Measurements from ENCODE around the gene ACTG1. TPM values are rescaled to one million over a fixed set of nuclear protein-coding genes. Genes with fewer than 3 reads are reported as not detected.

ACTG1 gene
- total RNA-seq, 2 donors from 2014 or later: 4,489 to 4,790 TPM

DNA sequence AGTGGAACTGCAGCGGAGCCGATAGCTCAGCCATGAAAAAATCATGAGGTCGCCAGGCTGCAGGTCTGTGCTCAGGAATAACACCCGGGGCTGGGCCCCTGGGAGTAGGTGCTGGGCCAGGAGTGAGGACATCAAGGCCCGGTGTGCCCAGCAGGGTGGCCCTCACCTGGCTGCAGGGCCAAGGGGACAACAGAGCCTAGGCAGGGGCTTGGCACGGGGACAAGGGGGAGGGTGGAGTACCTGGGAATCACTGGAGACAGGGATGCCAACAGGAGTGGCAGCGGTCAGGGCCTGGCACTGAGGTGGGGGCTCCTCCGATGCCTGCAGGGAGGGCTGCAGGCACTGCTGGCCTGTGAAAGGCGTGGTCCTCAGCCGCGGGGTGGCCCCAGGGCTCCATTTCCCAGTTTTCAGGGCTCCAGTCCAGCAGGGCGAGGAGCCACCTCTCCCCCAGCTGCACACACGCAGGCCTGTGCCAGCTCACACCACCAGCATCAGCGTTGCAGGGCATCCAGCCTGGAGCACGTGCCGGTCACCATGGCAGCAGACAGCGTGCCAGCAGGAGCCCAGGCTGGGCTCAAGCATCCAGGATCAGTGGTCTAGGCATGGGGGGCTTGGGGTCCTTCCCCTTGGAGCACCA, 10.9 kb upstream of the ACTG1 start:
- H3K9ac ChIP-seq (ENCODE audit: low read depth in 2 of 2, low read length in 2 of 2): no peak overlapping the region

DNA sequence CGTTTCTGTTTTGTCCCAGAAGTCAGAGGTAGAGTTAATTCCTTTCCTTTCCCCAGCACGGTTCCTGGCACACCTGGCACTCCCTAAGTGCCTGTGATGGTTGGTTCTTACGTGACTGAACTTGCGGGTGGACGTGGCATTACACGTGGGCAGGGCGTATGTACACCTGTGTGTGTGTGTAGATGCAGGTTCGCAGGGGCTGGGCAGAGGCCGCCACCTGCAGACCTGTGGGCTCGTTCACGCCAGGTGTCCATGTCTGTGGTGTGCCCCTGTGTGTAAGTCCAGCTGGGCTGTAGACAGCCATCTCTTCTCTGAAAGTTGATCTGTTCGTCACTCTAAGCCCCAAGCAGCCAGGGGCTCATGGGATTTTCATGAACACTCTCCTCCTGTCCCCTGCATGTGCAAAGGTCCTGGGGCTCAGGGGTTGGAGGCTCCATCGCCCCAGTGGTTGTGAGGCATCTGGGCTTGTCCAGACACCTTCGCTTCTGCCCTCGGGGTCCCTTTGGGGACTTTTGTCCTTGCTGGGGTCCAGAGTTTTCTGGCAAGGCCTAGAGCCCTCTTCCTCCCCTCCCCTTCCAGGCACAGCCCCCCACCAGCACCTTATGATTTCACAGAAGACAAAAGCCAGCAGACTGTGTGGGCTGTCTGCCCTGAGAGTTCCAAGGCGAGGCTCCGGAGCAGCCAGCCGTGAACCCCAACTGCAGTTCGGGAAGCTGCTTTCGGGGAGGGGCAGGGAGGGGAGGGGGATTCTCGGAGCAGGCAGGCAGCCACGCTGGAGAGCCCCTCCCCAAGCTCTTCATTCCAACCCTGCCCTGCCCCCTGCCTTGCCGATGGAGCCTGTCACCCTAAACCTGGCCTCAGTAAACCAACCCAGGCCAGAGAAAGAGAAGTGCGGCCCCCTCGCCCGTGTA, 10.1 kb upstream of the ACTG1 start:
- intact Hi-C loops (cut with DNase I): no loop called here
- H3K4me1 ChIP-seq: peaks cover 12% of the 10 kb centered on the region
- peaks cover 22% of the 10 kb centered on the region for H3K27me3 ChIP-seq

More for the DNA sequence above, 10.9 kb upstream of the ACTG1 start:
- Histone ChIP-seq H3K4me1 (peaks cover 6% of the 10 kb centered on the region), H3K9me3 (no peaks in the 10 kb centered on the region), H3K27ac (no peak overlapping the region), H3K27me3 (peaks cover 30% of the 10 kb centered on the region), H3K36me3 (no peaks in the 10 kb centered on the region), H3K4me3 (no peak overlapping the region)
- intact Hi-C loops (cut with DNase I): no loop called here
- TF ChIP-seq, protein P1, sequence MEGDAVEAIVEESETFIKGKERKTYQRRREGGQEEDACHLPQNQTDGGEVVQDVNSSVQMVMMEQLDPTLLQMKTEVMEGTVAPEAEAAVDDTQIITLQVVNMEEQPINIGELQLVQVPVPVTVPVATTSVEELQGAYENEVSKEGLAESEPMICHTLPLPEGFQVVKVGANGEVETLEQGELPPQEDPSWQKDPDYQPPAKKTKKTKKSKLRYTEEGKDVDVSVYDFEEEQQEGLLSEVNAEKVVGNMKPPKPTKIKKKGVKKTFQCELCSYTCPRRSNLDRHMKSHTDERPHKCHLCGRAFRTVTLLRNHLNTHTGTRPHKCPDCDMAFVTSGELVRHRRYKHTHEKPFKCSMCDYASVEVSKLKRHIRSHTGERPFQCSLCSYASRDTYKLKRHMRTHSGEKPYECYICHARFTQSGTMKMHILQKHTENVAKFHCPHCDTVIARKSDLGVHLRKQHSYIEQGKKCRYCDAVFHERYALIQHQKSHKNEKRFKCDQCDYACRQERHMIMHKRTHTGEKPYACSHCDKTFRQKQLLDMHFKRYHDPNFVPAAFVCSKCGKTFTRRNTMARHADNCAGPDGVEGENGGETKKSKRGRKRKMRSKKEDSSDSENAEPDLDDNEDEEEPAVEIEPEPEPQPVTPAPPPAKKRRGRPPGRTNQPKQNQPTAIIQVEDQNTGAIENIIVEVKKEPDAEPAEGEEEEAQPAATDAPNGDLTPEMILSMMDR (IDR thresholded peaks at IDR 0.05): no peak
- no peak for DNase-seq

DNA sequence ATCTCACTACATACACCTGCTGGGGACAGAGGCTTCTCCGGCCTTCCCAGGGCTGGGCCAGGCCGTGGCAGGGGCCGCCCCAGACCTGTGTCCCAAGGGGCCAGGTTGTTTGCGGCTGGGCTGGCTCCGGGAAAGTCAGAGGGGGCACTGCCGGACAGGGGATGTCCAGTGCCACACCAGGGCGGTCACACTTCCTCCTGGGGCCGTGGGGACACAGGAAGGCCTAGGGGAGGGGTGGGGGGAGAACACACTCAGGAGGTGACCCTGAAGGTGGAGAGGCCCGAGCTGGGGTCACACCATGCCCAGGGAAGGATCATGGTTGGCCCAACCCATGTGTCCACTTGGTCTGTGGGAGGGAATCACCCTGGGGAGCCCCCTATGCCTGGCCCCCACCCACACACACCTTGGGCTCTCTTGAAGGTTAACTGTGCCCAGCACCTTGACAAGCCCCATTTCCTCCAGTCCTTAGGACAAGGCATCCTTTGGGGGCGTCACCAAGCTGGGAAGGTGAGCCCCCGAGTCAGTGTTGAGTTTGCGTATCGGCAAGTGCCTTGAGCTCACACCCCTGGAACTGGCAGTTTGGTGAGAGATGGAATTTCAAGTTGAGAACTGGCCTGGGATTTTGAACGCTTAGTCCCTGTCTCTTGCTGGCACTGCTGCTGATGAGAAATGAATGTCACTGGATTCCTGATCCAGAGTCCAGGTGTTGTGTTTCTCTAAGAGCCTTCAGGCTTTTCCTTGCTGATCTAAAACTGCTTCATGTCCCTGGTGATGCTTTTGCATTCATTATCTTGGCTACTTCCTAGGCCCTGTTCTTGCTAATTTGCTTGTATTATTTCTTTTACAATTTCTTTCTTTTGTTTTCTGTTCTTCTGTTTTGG, 7.7 kb upstream of the ACTG1 start:
- peak overlapping the region; percentile 62 for H3K4me3 ChIP-seq
- H3K4me1 ChIP-seq: peaks cover 21% of the 10 kb centered on the region
- no peaks in the 10 kb centered on the region for H3K9me3 ChIP-seq
- no peaks in the 10 kb centered on the region for H3K36me3 ChIP-seq
- peak overlapping the region; percentile 59 to 79 for H3K9ac ChIP-seq (ENCODE audit: low read depth in 2 of 2, low read length in 2 of 2)
- DNase-seq: no peak
- H3K27me3 ChIP-seq: no peaks in the 10 kb centered on the region
- TF ChIP-seq, protein P1 (IDR thresholded peaks at IDR 0.05): no peak
- intact Hi-C loops (cut with DNase I): no loop called here
- H3K27ac ChIP-seq: no peak overlapping the region

More for the DNA sequence above, 10.1 kb upstream of the ACTG1 start:
- H3K9me3 ChIP-seq: no peaks in the 10 kb centered on the region
- H3K9ac ChIP-seq (ENCODE audit: low read depth in 2 of 2, low read length in 2 of 2): no peak overlapping the region
- no peak overlapping the region for H3K27ac ChIP-seq
- no peak for DNase-seq
- TF ChIP-seq, protein P1 (IDR thresholded peaks at IDR 0.05): no peak
- no peak overlapping the region for H3K4me3 ChIP-seq
- H3K36me3 ChIP-seq: no peaks in the 10 kb centered on the region

DNA sequence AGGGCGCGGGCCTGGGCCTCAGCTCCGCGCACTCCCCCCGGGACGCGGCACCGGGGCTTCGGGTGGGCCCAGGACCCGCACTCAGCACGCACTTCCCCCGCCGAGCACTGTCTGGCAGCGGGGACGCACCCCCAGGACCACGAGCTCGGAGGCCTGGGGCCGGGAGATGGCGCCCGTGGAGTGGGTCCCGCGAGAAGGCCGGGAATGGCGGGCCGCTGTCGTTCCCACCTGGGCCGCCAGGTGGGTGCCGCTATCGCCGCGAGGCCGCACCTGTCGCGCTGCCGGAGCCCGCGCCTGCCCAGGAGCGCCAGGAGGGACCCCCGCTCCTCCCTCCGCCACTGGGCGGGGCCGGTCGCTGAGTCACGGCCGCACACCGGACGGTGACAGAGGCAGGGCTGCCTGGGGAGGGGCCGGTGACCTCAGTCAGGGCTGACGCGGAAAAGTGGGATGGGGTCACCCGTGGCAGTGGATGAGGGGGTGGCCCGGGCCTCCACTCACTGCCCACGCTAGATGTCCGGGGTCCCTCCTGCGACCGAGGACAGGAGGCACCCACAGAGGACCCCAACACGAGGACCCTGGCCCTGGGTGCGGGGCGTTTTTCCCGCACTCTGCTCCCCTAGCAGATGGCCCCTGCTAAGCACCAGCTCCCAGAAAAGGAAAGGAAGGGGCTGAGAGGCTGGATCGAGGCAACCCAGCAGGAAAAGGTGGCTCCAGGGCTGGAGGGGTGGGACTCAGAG, 6.9 kb upstream of the ACTG1 start:
- H3K4me1 ChIP-seq: peaks cover 21% of the 10 kb centered on the region
- peak; percentile 82 for DNase-seq
- H3K4me3 ChIP-seq: peak overlapping the region; percentile 62
- H3K36me3 ChIP-seq: no peaks in the 10 kb centered on the region
- no peaks in the 10 kb centered on the region for H3K9me3 ChIP-seq
- peak overlapping the region; percentile 59 to 79 for H3K9ac ChIP-seq (ENCODE audit: low read depth in 2 of 2, low read length in 2 of 2)
- H3K27ac ChIP-seq: peak overlapping the region; percentile 82
- TF ChIP-seq, protein P1 (IDR thresholded peaks at IDR 0.05): peak; percentile 59
- intact Hi-C loops (cut with DNase I): no loop called here
- no peaks in the 10 kb centered on the region for H3K27me3 ChIP-seq

All from colonic mucosa (tissue), 4 donors.